ENCODE data around the gene CCHCR1. TPM values are rescaled to one million over a fixed set of nuclear protein-coding genes. Genes with fewer than 3 reads are reported as not detected.
A peak's percentile ranks its signal among the peaks of the same experiment; 100 is the strongest.

Gene CCHCR1
- total RNA-seq, 1 donor from 2014 or later, result 23.2 TPM

- peaks cover 8% of the 10 kb centered on the region for H3K27me3 ChIP-seq
- H3K79me2 ChIP-seq (ENCODE audit: low read depth), result no peaks in the 10 kb centered on the region
- Mint-ChIP-seq H3K27ac (no peak overlapping the region), H3K4me1 (peaks cover 22% of the 10 kb centered on the region), H3K9me3 (peaks cover 2% of the 10 kb centered on the region), H3K27me3 (ENCODE audit: insufficient read depth, low read depth) (peaks cover 14% of the 10 kb centered on the region), H3K36me3 (no peaks in the 10 kb centered on the region), H3K4me3 (no peak overlapping the region)
- H3K9ac ChIP-seq, result no peak overlapping the region
- TF ChIP-seq EZH2 (IDR thresholded peaks at IDR 0.05), result no peak
- TF ChIP-seq EZH2phosphoT487 (IDR thresholded peaks at IDR 0.05), result no peak
- peak; percentile 10 for TF ChIP-seq CTCF (IDR thresholded peaks at IDR 0.05)
- peak overlapping the region; percentile 47 for H3K4me2 ChIP-seq
- no peaks in the 10 kb centered on the region for H3K36me3 ChIP-seq
- no peaks in the 10 kb centered on the region for H4K20me1 ChIP-seq (ENCODE audit: low read depth)
- H3K9me3 ChIP-seq (ENCODE audit: low read depth), result no peaks in the 10 kb centered on the region
- H3F3A ChIP-seq (ENCODE audit: low read depth), result no peaks in the 10 kb centered on the region
- H2AFZ ChIP-seq (replicated peaks), result peak overlapping the region; percentile 17
- H3K4me3 ChIP-seq, result no peak overlapping the region
- peaks cover 17% of the 10 kb centered on the region for H3K4me1 ChIP-seq
- H3K27ac ChIP-seq, result no peak overlapping the region
- peak; percentile 40 for DNase-seq (ENCODE audit: low spot score)
These were observed 46.6 kb downstream of the CCHCR1 start for GRCh38 chr6:31110825-31111582.

- no peaks in the 10 kb centered on the region for H3K36me3 ChIP-seq
- peaks cover 11% of the 10 kb centered on the region for H3K4me1 ChIP-seq
- H3K9me3 ChIP-seq (ENCODE audit: low read depth), result no peaks in the 10 kb centered on the region
- DNase-seq (ENCODE audit: low spot score), result no peak
- H2AFZ ChIP-seq (replicated peaks), result no peak overlapping the region
- H4K20me1 ChIP-seq (ENCODE audit: low read depth), result no peaks in the 10 kb centered on the region
- Mint-ChIP-seq H3K36me3 (no peaks in the 10 kb centered on the region), H3K4me1 (peaks cover 6% of the 10 kb centered on the region), H3K27ac (no peak overlapping the region), H3K9me3 (peaks cover 2% of the 10 kb centered on the region), H3K4me3 (no peak overlapping the region), H3K27me3 (ENCODE audit: insufficient read depth, low read depth) (peaks cover 6% of the 10 kb centered on the region)
- no peak overlapping the region for H3K4me2 ChIP-seq
- H3K79me2 ChIP-seq (ENCODE audit: low read depth), result no peaks in the 10 kb centered on the region
- H3K4me3 ChIP-seq, result no peak overlapping the region
- TF ChIP-seq EZH2phosphoT487 (IDR thresholded peaks at IDR 0.05) (no peak), CTCF (IDR thresholded peaks at IDR 0.05) (no peak), EZH2 (IDR thresholded peaks at IDR 0.05) (no peak)
- no peak overlapping the region for H3K9ac ChIP-seq
- H3F3A ChIP-seq (ENCODE audit: low read depth), result no peaks in the 10 kb centered on the region
- H3K27me3 ChIP-seq, result peaks cover 8% of the 10 kb centered on the region
- H3K27ac ChIP-seq, result no peak overlapping the region
These were observed 50.5 kb downstream of the CCHCR1 start for GRCh38 chr6:31107052-31107451.

- H3K36me3 Mint-ChIP-seq, result no peaks in the 10 kb centered on the region
- H3K27ac ChIP-seq, result no peak overlapping the region
These were observed 54.5 kb downstream of the CCHCR1 start for GRCh38 chr6:31103136-31103535.

GRCh38 chr6:31098449-31098938 is 59.1 kb downstream of the CCHCR1 start:
- TF ChIP-seq EZH2 (IDR thresholded peaks at IDR 0.05) (no peak), CTCF (IDR thresholded peaks at IDR 0.05) (no peak), EZH2phosphoT487 (IDR thresholded peaks at IDR 0.05) (no peak)
- H3K4me3 Mint-ChIP-seq, result no peak overlapping the region
- no peaks in the 10 kb centered on the region for H3K9me3 Mint-ChIP-seq

More at GRCh38 chr6:31103136-31103535, 54.5 kb downstream of the CCHCR1 start:
- no peak overlapping the region for H3K4me3 Mint-ChIP-seq
- H4K20me1 ChIP-seq (ENCODE audit: low read depth), result no peaks in the 10 kb centered on the region
- no peaks in the 10 kb centered on the region for H3K9me3 Mint-ChIP-seq
- H3K4me1 Mint-ChIP-seq, result no peaks in the 10 kb centered on the region
- no peaks in the 10 kb centered on the region for H3K36me3 ChIP-seq
- no peaks in the 10 kb centered on the region for H3F3A ChIP-seq (ENCODE audit: low read depth)
- H3K4me3 ChIP-seq, result no peak overlapping the region
- no peak for DNase-seq (ENCODE audit: low spot score)
- no peak overlapping the region for H3K27ac Mint-ChIP-seq
- H3K27me3 ChIP-seq, result no peaks in the 10 kb centered on the region
- no peaks in the 10 kb centered on the region for H3K4me1 ChIP-seq
- H3K79me2 ChIP-seq (ENCODE audit: low read depth), result no peaks in the 10 kb centered on the region
- no peak overlapping the region for H3K9ac ChIP-seq
- no peaks in the 10 kb centered on the region for H3K27me3 Mint-ChIP-seq (ENCODE audit: insufficient read depth, low read depth)
- no peak overlapping the region for H2AFZ ChIP-seq (replicated peaks)
- no peak for TF ChIP-seq EZH2 (IDR thresholded peaks at IDR 0.05)
- H3K4me2 ChIP-seq, result no peak overlapping the region
- H3K9me3 ChIP-seq (ENCODE audit: low read depth), result no peaks in the 10 kb centered on the region

More at GRCh38 chr6:31098449-31098938, 59.1 kb downstream of the CCHCR1 start:
- H3K9ac ChIP-seq, result no peak overlapping the region
- H3K4me1 ChIP-seq, result no peaks in the 10 kb centered on the region
- Mint-ChIP-seq H3K27ac (no peak overlapping the region), H3K27me3 (ENCODE audit: insufficient read depth, low read depth) (peaks cover 2% of the 10 kb centered on the region), H3K36me3 (no peaks in the 10 kb centered on the region), H3K4me1 (no peaks in the 10 kb centered on the region)
- H2AFZ ChIP-seq (replicated peaks), result no peak overlapping the region
- H3K79me2 ChIP-seq (ENCODE audit: low read depth), result no peaks in the 10 kb centered on the region
- no peak overlapping the region for H3K4me2 ChIP-seq
- no peak overlapping the region for H3K4me3 ChIP-seq
- H3F3A ChIP-seq (ENCODE audit: low read depth), result no peaks in the 10 kb centered on the region
- DNase-seq (ENCODE audit: low spot score), result no peak
- H3K36me3 ChIP-seq, result no peaks in the 10 kb centered on the region
- no peak overlapping the region for H3K27ac ChIP-seq
- no peaks in the 10 kb centered on the region for H3K9me3 ChIP-seq (ENCODE audit: low read depth)
- no peaks in the 10 kb centered on the region for H4K20me1 ChIP-seq (ENCODE audit: low read depth)
- no peaks in the 10 kb centered on the region for H3K27me3 ChIP-seq

Measured in neural progenitor cell (in vitro differentiated cells).